GM19099 (cell line): ENCODE measurements around the gene PIEZO2.

Experiments used
- POLR2A ChIP-seq: IDR thresholded peaks from 3 replicates; pipeline ENCODE4 v1.6.1; 2011; ENCODE audit warnings: low read depth; ENCODE audit not compliant: insufficient read length; ENCODE audit errors: extremely low read depth

Gene PIEZO2

DNA sequence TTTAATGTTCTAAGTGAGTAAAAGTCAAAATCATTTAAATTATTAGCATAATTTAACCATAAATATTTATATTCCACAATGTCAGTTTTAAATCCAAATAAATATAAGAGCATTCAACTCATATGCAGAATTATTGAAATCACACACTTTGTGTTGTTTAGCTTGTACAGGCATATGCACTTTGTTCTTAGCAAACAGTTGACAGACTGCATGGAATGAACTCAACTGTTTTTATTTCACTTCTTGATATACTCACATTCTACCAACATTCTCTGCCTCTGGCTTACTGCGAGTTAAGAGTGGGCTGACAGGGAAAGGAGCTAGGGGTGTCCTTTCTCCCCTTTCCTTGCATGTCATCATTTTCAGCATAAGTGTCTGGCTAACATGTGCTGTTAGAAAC is 7.6 kb upstream of the PIEZO2 start:
- TF ChIP-seq POLR2A, result no peak

DNA sequence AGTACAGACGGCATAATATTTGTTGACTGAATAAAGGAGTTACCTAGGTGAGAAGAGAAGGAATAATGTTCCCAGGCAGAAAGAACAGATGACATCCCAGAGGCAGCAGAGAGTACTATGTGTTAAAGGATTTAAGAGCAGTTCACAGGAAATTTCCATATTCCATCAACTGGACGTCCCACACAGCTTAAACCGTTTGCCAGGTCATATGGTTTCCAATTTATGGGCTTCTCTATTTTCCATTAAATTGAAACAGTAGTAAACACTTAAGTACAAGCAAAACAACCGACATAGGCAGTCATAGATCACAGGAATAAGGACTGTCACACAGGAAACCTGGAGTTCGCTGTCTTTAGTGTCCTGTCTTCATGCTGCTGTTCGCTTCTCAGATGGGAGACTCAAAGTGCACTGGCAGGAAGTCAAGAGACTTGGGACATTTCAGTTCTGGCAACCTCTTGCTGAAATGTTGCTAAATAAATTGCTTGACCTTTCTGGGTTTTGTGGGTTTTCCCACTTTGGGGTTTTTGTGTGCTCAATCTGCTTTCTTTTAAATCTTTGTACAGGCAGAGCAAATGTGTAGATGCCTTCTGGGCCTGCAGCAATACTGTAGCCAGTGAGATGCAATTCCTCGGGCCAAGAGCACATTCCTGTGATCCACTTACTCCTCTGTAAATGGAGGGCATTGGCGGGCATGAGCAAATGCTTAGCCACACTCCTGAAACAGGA is 5.8 kb upstream of the PIEZO2 start:
- no peak for TF ChIP-seq POLR2A

DNA sequence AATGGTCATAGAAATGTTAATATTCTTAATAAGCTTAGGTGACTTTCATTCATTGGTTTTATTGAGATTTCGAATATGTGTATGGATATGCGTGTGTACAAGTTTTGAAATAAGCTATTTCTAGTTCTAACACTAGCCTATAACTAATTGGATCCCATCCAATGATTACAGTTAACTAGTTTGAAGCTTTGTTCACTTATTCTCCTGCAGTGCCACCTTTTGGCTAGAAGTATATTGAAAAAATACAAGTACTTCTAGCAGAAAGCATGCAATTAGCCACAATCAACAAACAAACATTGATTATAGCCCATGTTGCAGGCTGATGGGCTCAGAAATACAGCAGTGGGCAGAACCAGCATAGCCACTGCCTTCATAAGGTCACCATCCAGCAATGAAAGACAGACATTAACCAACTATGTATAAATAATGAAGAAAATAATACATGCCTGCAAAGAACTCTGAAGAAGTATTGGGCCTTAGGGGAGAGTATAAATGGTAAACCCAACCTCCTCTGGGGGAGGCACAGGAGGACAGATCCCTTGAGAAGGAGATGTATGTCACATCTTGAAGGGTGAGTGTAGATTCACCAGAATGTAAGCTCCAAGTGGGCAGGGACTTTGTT is 5.1 kb upstream of the PIEZO2 start:
- no peak for TF ChIP-seq POLR2A

- TF ChIP-seq POLR2A, result no peak
Measured at GRCh38 chr18:11153097-11153496, 3.7 kb upstream of the PIEZO2 start.

GRCh38 chr18:11150271-11150615 is 874 bp upstream of the PIEZO2 start:
- TF ChIP-seq POLR2A, result no peak

- TF ChIP-seq POLR2A, result no peak
Measured at GRCh38 chr18:11148680-11149440, 509 bp downstream of the PIEZO2 start.

DNA sequence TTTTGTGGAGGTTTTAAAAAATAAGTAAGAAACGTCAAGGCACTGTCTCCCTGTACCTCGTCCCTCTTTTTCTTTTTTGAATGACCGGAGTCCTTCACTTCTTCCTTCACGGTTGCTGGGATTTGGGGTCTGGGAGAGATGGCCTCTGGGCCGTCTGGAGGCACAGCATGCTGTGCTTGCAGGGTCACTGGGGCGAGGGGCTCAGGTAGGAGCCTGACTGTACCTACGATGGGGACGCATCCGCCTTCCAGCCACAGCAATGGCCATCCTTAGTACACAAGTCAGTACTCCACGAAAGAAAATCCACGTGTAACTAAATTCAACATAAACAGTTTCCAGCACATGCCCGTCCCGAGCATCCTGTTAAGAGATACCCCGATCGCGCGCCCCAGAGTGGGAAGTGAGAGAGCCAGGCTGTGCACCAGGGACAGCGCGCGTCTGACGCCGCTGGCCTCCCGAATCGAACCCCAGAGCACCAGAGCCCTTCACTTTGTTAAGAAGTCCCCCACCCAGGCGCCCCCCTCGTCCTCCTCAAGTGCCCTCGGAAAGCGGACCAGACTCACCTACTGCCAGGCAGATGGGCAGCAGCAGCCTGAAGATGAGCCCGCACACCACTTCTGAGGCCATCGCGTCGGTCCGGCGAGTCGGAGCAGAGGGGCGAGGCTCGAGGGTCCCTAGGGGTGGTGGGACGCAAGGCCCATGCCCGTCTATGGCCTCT is 1.2 kb downstream of the PIEZO2 start:
- TF ChIP-seq POLR2A, result no peak

- TF ChIP-seq POLR2A, result no peak
Measured at GRCh38 chr18:11147371-11147951, 1.9 kb downstream of the PIEZO2 start.

- no peak for TF ChIP-seq POLR2A
Measured at GRCh38 chr18:11146947-11147345, 2.4 kb downstream of the PIEZO2 start.

- TF ChIP-seq POLR2A, result no peak
Measured at GRCh38 chr18:11146238-11146946, 3.0 kb downstream of the PIEZO2 start.

DNA sequence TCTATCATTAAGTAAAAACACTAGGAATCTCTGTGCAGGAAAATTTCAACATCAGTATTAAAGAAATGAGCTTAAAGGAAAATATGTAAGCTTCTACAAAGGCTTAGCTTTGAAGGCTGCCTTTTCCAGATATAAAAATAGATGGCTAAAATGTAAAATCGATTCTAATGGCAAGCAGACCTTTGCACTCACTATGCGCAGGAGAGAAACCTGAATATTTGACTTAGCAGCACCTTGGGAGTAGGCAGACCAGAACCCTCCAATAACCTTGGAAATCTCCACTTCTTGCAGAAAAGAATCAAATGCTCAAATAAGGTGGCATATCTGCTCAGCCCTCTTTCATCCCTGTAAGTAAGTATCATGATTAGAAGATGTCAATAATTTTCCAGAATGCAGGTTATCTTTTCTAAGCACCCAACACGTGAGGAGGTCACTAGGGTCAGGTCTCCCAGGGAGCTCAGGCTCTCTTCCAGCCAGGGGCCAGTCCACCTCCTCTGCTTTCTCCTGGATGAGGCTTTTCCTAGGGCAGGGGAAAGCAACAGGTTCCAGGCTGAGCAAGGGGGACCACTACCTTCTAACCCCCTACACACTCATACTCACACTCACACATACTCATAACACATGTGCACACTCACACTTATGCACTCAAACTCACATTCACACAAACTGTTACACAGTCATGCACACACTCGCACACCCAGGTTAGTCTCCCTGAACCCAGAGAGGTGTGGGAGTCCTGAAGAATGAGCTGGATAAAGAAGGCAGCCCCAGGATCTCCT is 3.8 kb downstream of the PIEZO2 start:
- no peak for TF ChIP-seq POLR2A

GRCh38 chr18:11137400-11137799 is 12.0 kb downstream of the PIEZO2 start:
- no peak for TF ChIP-seq POLR2A

- no peak for TF ChIP-seq POLR2A
Measured at GRCh38 chr18:11136241-11136640, 13.1 kb downstream of the PIEZO2 start.

- TF ChIP-seq POLR2A, result no peak
Measured at GRCh38 chr18:11134940-11135339, 14.4 kb downstream of the PIEZO2 start.
